ENCODE results near the gene TALDO1. TPM values are rescaled to one million over a fixed set of nuclear protein-coding genes. Genes with fewer than 3 reads are reported as not detected.

Gene TALDO1
- total RNA-seq = 163 and 213 TPM in 2 replicates

GRCh38 chr11:747158-748006, at the start of gene TALDO1:
TSS of gene TALDO1 (plus strand) at chr11:747464. CDS start at chr11:747482, 18 bp downstream.

DNA sequence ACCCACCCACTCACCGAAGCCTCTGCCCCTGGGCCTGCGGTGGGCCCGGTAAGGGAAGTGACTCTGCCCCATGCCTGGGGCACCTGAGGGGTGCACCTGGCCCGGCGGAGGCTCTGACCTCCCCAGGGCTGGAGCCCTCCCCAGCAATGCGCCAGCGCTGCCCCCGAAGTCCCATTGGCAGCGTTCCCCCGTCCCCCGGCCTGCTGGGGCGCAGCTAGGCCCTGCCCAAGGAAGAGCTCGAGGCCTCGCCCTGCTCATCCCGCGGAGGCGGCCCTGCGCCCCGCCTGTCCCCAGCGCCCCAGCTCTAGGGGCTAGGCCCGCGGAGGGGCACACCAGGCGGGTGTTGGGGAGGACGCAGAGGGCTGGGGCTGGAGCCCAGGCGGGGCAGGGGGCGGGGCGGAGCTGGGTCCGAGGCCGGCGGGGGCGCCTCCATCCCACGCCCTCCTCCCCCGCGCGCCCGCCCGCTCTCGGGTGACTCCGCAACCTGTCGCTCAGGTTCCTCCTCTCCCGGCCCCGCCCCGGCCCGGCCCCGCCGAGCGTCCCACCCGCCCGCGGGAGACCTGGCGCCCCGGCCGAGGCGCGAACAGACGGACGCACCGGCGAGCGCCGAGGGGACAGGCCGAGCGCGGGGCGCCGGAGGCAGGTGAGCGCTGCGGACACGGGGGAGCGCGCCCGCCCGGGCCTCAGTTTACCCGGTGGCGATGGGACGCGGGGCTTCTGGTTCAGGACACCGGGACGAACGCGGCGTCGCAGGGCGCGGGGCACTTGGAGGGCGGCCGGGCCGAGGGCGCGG, 41.4 kb upstream of the TALDO1 start, which contains the start of gene EPS8L2:
Gene EPS8L2 (plus strand): TSS at position 586 of the 793 bp plus-strand sequence. CDS start 3,177 bp downstream, outside the sequence.

GRCh38 chr11:777288-778255, 30.3 kb downstream of the TALDO1 start, which contains the start of gene GATD1:
TSS of gene GATD1 (minus strand) at chr11:777487. CDS start at chr11:777462, 25 bp downstream.

GRCh38 chr11:789943-790342, 42.7 kb downstream of the TALDO1 start, which contains the start of gene CEND1:
TSS of gene CEND1 (minus strand) at chr11:790090. CDS start at chr11:788576, 1,514 bp downstream.

GRCh38 chr11:798093-798713, 50.9 kb downstream of the TALDO1 start, which contains the start of gene SLC25A22:
TSS of gene SLC25A22 (minus strand) at chr11:798281. CDS start at chr11:795006, 3,275 bp downstream.

DNA sequence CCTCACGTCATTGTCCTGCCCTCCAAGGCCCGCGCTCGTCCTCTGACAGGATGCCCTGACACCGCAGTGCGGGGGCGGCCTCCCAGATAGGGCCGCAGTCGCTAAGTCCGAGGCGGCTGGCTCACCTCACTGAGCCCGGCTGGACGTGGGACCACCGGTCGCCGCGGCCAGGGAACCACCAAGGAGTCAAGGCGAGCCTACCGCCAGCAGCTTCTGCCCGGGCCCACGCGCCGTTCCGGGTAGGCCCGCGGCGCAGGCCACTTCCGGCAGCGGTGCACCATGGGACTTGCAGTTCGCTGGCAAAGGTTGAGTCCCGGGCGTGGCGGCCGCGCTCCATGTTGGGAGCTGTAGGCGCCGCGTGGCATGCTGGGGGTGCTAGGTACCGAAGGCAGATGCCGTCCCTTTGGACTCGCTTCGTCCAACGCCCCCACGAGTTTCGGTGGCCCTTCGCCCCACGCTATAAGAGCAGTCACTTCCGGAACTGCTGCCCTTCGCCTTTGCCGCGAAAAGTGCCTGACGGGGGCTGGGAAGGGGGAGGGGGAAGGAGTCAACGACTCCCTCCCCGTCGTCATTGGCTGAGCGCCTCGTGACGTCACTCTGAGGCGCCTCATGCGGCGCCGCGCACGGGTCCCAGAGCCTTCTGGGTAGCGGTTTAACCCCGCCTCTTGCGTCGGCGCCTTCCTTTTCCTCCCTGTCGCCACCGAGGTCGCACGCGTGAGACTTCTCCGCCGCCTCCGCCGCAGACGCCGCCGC, 62.2 kb downstream of the TALDO1 start, which contains the start of gene RPLP2:
Gene RPLP2 (plus strand): TSS at position 681 of the 753 bp plus-strand sequence. CDS start 268 bp downstream, outside the sequence.

Other genes with a start within 250 kb of the TALDO1 start
- gene RNH1, start 240.2 kb upstream of the TALDO1 start, total RNA-seq = 420 and 478 TPM in 2 replicates
- gene HRAS, start 211.9 kb upstream of the TALDO1 start, total RNA-seq = 77.6 and 105 TPM in 2 replicates
- 0.25 and 0.53 TPM in 2 replicates for gene LRRC56, start 209.9 kb upstream of the TALDO1 start, total RNA-seq
- 0.13 and 0.19 TPM in 2 replicates for gene LMNTD2, start 186.7 kb upstream of the TALDO1 start, total RNA-seq
- gene RASSF7, start 186.5 kb upstream of the TALDO1 start, total RNA-seq = 1.2 and 1.7 TPM in 2 replicates
- 21.7 and 27.9 TPM in 2 replicates for gene PHRF1, start 171.0 kb upstream of the TALDO1 start, total RNA-seq
- gene IRF7, start 131.5 kb upstream of the TALDO1 start, total RNA-seq = 8.6 and 9.8 TPM in 2 replicates
- gene CDHR5, start 122.5 kb upstream of the TALDO1 start, total RNA-seq = not detected in 2 replicates
- not detected in 2 replicates for gene SCT, start 120.3 kb upstream of the TALDO1 start, total RNA-seq
- gene DRD4, start 110.2 kb upstream of the TALDO1 start, total RNA-seq = 0.06 TPM in 1 of 2 replicates, not detected in the other
- 31.4 and 31.7 TPM in 2 replicates for gene DEAF1, start 52.2 kb upstream of the TALDO1 start, total RNA-seq
- gene TMEM80, start 51.6 kb upstream of the TALDO1 start, total RNA-seq = 6.8 and 7.9 TPM in 2 replicates
- gene EPS8L2, start 41.2 kb upstream of the TALDO1 start, total RNA-seq = 29.9 and 31.0 TPM in 2 replicates
- gene GATD1, start 30.0 kb downstream of the TALDO1 start, total RNA-seq = 21.5 and 22.3 TPM in 2 replicates
- gene CEND1, start 42.6 kb downstream of the TALDO1 start, total RNA-seq = 0.66 and 0.75 TPM in 2 replicates
- 7.1 and 10.7 TPM in 2 replicates for gene SLC25A22, start 50.8 kb downstream of the TALDO1 start, total RNA-seq
- gene PIDD1, start 57.8 kb downstream of the TALDO1 start, total RNA-seq = 3.3 and 4.4 TPM in 2 replicates
- gene RPLP2, start 62.5 kb downstream of the TALDO1 start, total RNA-seq = 310 and 345 TPM in 2 replicates
- gene PNPLA2, start 71.5 kb downstream of the TALDO1 start, total RNA-seq = 35.0 and 35.6 TPM in 2 replicates
- 4.6 and 4.9 TPM in 2 replicates for gene CRACR2B, start 80.5 kb downstream of the TALDO1 start, total RNA-seq
- gene CD151, start 85.5 kb downstream of the TALDO1 start, total RNA-seq = 687 and 834 TPM in 2 replicates
- 431 and 461 TPM in 2 replicates for gene POLR2L, start 95.1 kb downstream of the TALDO1 start, total RNA-seq
- 185 and 221 TPM in 2 replicates for gene TSPAN4, start 95.4 kb downstream of the TALDO1 start, total RNA-seq
- 38.3 and 57.1 TPM in 2 replicates for gene CHID1, start 163.3 kb downstream of the TALDO1 start, total RNA-seq
- gene AP2A2, start 178.4 kb downstream of the TALDO1 start, total RNA-seq = 21.7 and 25.9 TPM in 2 replicates

All from aortic smooth muscle cell (primary cell).